NCI-H524 (cell line): ENCODE data around the gene UBALD2.

Experiments
- DNase-seq, 2 experiments: peaks; one replicate each; lab custom pipeline; 2025; lab: John Stamatoyannopoulos, UW

The UBALD2 gene

DNA sequence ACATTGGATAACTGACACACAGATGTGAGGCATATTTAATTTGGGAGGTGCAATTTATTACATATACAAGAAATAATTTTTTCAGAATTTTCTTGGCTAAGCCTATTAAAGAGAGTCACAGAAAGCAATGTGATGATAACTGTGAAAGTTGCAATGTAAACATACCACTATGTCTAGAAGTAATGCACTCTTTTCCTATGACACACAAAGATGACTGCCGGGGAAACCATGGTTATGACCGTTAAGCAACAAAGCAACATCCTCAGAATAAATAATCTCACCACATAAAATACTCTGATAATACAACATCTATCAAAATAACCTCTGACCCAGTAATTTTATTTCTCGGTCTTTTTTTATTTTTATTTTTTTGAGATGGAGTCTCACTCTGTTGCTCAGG is 53.4 kb downstream of the UBALD2 start:
- no peak for DNase-seq
